NCI-H69 (cell line): ENCODE measurements around the gene RNF38.
"Not testable (repeated sequence)": the region's sequence is repeated elsewhere in the genome, so short reads cannot be mapped to it uniquely, and the experiment has no call there.

Experiments
- DNase-seq: peaks from one replicate; lab custom pipeline; 2025; lab: John Stamatoyannopoulos, UW

Gene RNF38

GRCh38 chr9:36332006-36332405, 68.1 kb downstream of the RNF38 start:
- no peak for DNase-seq

GRCh38 chr9:36328798-36329411, 71.2 kb downstream of the RNF38 start:
- DNase-seq, result peak; percentile 81

- no peak for DNase-seq
Measured at GRCh38 chr9:36325081-36325828, 74.8 kb downstream of the RNF38 start.

DNA sequence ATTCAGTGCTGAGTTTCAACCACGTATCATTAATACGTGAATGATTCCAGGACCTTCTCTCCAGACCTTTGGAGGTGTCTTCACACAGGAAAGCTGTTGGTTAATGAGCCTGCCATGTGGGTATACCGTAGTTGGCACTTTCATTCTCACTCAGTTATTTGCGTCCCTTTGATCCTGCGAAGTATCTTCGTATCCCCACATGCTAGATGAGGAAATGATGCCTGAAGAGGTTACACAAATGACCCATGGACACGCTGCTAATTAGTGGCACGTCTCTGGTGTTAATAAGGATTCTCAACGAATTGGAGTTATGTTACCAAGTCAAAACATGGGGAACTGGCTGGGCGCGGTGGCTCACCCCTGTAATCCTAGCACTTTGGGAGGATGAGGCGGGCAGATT, 76.1 kb downstream of the RNF38 start:
- DNase-seq, result no peak

GRCh38 chr9:36322462-36322861, 77.6 kb downstream of the RNF38 start:
- peak; percentile 92 for DNase-seq

DNA sequence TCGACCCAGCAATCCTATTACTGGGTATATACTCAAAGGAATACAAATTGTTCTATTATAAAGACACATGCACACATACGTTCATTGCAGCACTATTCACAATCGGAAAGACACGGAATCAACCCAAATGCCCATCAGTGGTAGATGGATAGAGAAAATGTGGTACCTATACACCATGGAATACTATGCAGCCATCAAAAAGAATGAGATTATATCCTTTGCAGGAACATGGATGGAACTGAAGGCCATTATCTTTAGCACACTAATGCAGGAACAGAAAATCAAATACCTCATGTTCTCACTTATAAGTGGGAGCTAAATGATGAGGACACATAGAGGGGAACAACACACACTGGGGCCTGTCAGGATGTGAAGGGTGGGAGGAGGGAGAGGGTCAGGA, 78.2 kb downstream of the RNF38 start:
- DNase-seq, result not testable (repeated sequence)

DNA sequence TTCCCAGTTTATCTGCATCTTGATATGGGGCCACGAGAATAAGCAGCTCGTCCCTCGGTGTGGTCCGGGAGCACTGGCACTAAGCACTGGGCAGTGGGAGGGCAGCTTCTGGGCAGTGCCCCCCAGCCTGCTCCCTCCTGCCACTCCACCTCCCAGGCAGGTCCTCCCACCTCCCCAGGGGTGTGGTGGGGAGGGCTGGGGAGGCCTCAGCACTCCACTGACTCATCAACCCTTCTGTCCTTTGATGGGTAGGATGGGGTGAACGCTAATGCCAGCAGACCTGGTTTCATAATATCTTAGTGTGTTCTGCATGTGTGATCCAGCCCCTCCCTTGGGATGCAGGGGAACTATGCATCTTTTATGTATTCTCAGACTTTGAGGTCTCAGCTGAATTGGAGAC, 79.6 kb downstream of the RNF38 start:
- DNase-seq, result no peak

DNA sequence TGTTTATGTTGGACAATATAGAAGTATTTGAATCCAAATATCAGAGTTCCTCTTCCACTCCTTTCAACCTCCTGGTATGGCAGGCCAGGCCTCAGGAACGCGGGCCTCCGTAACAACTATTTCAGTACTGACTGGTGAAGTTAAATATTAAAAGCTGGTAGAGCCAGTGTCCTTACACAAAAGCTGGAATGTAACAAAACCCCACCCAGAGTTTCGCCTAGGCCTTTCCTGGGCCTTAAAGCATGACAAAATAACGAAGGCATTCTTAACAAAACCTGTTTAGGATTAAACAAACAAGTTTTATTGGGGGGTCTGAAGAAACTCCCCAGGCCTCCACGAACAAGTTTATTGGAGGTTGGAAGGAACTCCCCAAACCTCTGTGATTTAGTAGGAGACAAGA, 80.3 kb downstream of the RNF38 start:
- DNase-seq, result no peak

- no peak for DNase-seq
Measured at GRCh38 chr9:36319183-36319582, 80.9 kb downstream of the RNF38 start.

GRCh38 chr9:36318212-36318802, 81.8 kb downstream of the RNF38 start:
- no peak for DNase-seq

DNA sequence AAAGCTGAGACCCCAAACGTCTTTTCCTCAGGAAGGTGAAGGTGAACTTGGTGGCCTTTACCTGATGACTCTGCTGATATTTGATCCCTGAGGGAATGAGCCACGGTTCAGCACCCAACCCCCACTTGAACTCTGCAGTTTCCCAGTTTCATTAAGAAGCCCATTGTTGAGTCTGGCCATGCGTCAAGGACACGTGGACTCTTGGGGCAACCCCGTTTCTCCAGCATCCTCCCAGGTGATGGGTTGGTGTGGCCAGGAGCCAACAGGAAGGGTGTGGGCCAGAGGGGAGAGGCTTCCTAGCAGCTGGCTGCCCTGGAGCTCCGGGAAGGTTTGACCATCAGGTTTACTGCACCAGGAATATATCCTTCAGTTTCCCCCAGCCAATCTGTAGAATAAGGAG, 82.3 kb downstream of the RNF38 start:
- peak; percentile 81 for DNase-seq

DNA sequence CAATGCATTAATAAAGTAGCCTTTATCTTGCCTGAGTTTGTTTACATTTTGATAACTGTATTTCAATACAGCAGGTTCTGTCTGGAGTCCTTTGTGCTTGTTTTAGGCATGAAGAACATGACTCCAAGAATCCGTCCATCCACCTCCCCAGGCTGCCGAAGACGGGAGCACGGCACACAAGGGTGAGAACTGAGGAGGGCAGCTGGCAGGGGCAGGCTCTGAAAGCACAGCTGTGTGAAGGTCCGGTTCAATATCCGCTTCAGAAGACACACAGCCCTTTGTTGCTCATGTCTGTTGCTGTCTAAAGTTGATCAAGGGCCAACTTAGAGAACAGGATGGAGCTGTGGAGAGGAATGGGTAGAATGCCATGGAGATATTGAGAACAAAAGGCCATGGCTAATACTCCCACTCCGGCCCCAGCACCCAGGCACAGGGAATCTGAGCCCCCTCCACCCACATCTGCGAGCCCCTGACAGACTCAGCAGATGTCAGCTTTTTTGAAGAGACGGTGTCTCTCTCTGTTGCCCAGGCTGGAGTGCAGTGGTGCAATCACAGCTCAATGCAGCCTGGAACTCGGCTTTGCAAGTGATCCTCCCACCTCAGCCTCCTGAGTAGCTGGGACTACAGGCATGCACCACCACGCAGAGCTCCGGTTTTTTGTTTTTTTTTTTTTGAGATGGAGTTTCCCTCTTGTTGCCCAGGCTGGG, 83.3 kb downstream of the RNF38 start:
- no peak for DNase-seq

DNA sequence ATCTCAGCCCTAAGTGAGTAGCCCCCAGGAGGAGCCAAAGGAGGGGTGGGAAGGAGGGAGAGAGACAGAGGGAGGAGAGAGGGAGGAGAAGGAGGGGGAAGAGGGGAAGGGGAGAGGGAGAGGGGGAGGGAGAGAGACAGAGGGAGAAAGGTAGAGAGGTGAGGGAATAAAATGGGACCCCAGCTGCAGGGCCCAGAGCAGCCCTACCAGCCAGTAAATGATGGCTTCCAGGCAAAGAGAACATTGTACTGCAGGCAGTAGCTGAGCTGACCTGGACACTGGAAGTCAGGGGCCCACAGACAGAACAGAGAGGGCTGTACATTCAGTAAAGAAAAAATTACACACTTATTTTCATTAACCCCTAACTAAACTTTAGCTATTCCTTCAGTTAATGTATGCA, 84.0 kb downstream of the RNF38 start:
- DNase-seq, result no peak

- DNase-seq, result no peak
Measured at GRCh38 chr9:36315283-36315682, 84.8 kb downstream of the RNF38 start.

DNA sequence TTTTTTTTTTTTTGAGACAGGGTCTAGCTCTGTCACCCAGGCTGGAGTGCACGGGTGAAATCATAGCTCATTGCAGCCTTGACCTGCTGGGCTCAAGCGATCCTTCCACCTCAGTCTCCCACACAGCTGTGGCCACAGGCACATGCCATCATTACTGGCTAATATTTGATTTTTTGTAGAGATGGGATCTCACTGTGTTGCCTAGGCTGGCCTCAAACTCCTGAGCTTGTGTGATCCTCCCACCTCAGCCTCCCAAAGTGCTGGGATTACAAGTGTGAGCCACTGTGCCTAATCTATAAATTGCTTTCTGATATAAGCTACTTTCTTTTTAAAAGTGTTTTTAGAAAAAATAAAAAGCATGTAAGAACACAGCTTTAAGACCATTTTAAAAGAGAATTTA, 85.3 kb downstream of the RNF38 start:
- DNase-seq, result no peak

GRCh38 chr9:36306471-36307306, 93.4 kb downstream of the RNF38 start:
- DNase-seq, result peak; percentile 91

GRCh38 chr9:36304366-36304765, 95.7 kb downstream of the RNF38 start:
- DNase-seq, result not testable (repeated sequence)

- no peak for DNase-seq
Measured at GRCh38 chr9:36301227-36301626, 98.8 kb downstream of the RNF38 start.

DNA sequence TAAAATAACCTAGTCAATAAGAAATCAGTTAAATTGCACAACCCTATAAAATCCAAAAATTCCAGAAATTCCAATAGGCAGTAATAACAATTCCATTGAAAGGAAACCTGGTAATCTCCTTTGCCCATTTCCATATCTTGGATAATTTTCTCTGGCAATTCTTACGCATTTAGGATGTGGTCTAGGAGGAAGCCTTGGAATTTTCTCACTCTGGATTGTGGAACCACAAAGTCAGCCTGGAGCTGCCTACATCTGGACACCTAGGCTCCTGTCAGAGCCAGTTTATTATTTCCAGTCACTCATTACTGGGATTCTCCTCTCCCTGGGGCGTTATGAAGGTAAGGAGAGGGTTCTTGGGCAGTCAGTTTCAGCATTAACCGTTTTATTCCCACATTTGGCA, 101.5 kb downstream of the RNF38 start:
- DNase-seq, result no peak

DNA sequence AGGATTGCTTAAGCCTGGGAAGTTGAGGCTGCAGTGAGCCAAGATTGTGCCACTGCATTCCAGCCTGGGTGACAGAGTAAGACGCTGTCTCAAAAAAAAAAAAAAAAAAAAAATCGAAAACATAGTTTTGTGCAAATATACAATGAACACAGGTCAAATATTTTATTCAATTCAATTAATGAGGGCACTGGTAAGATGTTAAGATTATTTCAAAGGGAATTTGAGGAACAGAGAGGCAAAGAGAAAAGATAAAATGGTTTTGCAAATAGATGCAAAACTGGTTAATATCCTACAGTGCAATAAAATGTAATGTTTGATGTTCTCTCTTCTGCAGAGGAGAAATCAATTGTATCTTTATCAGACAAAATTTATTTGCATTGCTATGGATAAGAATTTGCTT, 102.3 kb downstream of the RNF38 start:
- DNase-seq, result no peak

DNA sequence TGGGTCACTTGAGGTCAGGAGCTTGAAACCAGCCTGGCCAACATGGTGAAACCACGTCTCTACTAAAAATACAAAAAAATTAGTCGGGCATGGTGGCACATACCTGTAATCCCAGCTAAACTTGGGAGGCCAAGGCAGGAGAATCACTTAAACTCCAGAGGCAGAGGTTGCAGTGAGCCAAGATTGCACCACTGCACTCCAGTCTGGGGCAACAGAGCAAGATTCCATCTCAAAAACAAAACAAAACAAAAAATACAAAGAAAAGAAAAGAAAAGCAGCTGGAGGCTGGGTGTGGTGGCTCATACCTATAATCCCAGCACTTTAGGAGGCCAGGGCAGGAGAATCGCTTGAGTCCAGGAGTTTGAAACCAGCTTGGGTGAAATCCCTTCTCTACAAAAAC, 105.1 kb downstream of the RNF38 start:
- peak; percentile 34 for DNase-seq

GRCh38 chr9:36293918-36294317, 106.2 kb downstream of the RNF38 start:
- no peak for DNase-seq
